ENCODE measurements around the gene FAM133A. TPM values are rescaled to one million over a fixed set of nuclear protein-coding genes. Genes with fewer than 3 reads are reported as not detected.

Gene FAM133A
- total and polyA plus RNA-seq, 2 donors (not counting 1 experiment from before 2014, with no cell fraction given) = not detected

- no peak overlapping the region for H3K27ac ChIP-seq (ENCODE audit: low read length in 2 of 2)
- H3K9ac ChIP-seq (ENCODE audit: low read length) = no peak overlapping the region
- WGBS (ENCODE audit: insufficient coverage) = no CpG with 5 or more reads among the region's 2 CpGs
- H3K4me2 ChIP-seq (replicated peaks; ENCODE audit: low read depth, low read length, poor library complexity, severe bottlenecking) = no peak overlapping the region
- H3K4me3 ChIP-seq (ENCODE audit: control extremely low read depth in 1 of 5, extremely low read depth in 1 of 5, insufficient read depth in 1 of 5, low read depth in 2 of 5, low read length in 4 of 5) = no peak overlapping the region
- no peaks in the 10 kb centered on the region for H3K27me3 Mint-ChIP-seq
- H3K9me3 Mint-ChIP-seq (ENCODE audit: insufficient read depth) = no peaks in the 10 kb centered on the region
- DNase-seq (no peak), ATAC-seq (ENCODE audit: low read depth) (no peak)
- CTCF ChIA-PET = no interaction called here
- no peaks in the 10 kb centered on the region for H3K4me1 Mint-ChIP-seq
- H3K4me1 ChIP-seq (ENCODE audit: control insufficient read depth in 2 of 2, insufficient read depth in 2 of 2, low read length in 2 of 2) = no peaks in the 10 kb centered on the region
- TF ChIP-seq, protein P1, sequence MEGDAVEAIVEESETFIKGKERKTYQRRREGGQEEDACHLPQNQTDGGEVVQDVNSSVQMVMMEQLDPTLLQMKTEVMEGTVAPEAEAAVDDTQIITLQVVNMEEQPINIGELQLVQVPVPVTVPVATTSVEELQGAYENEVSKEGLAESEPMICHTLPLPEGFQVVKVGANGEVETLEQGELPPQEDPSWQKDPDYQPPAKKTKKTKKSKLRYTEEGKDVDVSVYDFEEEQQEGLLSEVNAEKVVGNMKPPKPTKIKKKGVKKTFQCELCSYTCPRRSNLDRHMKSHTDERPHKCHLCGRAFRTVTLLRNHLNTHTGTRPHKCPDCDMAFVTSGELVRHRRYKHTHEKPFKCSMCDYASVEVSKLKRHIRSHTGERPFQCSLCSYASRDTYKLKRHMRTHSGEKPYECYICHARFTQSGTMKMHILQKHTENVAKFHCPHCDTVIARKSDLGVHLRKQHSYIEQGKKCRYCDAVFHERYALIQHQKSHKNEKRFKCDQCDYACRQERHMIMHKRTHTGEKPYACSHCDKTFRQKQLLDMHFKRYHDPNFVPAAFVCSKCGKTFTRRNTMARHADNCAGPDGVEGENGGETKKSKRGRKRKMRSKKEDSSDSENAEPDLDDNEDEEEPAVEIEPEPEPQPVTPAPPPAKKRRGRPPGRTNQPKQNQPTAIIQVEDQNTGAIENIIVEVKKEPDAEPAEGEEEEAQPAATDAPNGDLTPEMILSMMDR (IDR thresholded peaks at IDR 0.05) = no peak
- TF ChIP-seq EZH2 (IDR thresholded peaks at IDR 0.05; ENCODE audit: borderline replicate concordance, insufficient read depth, low read depth, low read length, poor library complexity, severe bottlenecking) = no peak
- intact Hi-C loops (cut with micrococcal nuclease) = no loop called here
- no peak overlapping the region for H3K4me3 Mint-ChIP-seq
- H3K27ac Mint-ChIP-seq = no peak overlapping the region
- no peaks in the 10 kb centered on the region for H3K36me3 ChIP-seq (replicated peaks in 1 of 2; ENCODE audit: control extremely low read depth in 1 of 2, control insufficient read depth in 1 of 2, extremely low read depth in 1 of 2, insufficient read depth in 2 of 2, low read length in 1 of 2)
- POLR2A ChIA-PET = no interaction called here
- H3K27me3 ChIP-seq (replicated peaks in 1 of 4; ENCODE audit: control extremely low read depth in 1 of 4, control insufficient read depth in 3 of 4, insufficient read depth in 4 of 4, low read length in 3 of 4) = no peaks in the 10 kb centered on the region
- H3K79me2 ChIP-seq (ENCODE audit: control insufficient read depth, insufficient read depth, low read length) = no peaks in the 10 kb centered on the region
- no peaks in the 10 kb centered on the region for H3K9me3 ChIP-seq (ENCODE audit: control extremely low read depth in 1 of 3, control insufficient read depth in 2 of 3, insufficient read depth in 1 of 3, low read length in 2 of 3)
- no peak overlapping the region for H2AFZ ChIP-seq (ENCODE audit: insufficient read depth, low read depth, low read length, poor library complexity, severe bottlenecking)
- H4K20me1 ChIP-seq (ENCODE audit: control insufficient read depth, insufficient read depth, low read length, poor library complexity, severe bottlenecking) = no peaks in the 10 kb centered on the region
Measured at GRCh38 chrX:93703701-93704100, 29.7 kb downstream of the FAM133A start.

- Histone ChIP-seq H3K9me3 (ENCODE audit: control extremely low read depth in 1 of 3, control insufficient read depth in 2 of 3, insufficient read depth in 1 of 3, low read length in 2 of 3) (no peaks in the 10 kb centered on the region), H3K4me2 (replicated peaks; ENCODE audit: low read depth, low read length, poor library complexity, severe bottlenecking) (no peak overlapping the region), H3K4me3 (ENCODE audit: control extremely low read depth in 1 of 5, extremely low read depth in 1 of 5, insufficient read depth in 1 of 5, low read depth in 2 of 5, low read length in 4 of 5) (no peak overlapping the region), H3K79me2 (ENCODE audit: control insufficient read depth, insufficient read depth, low read length) (no peaks in the 10 kb centered on the region), H4K20me1 (ENCODE audit: control insufficient read depth, insufficient read depth, low read length, poor library complexity, severe bottlenecking) (no peaks in the 10 kb centered on the region), H3K9ac (ENCODE audit: low read length) (no peak overlapping the region), H3K27ac (ENCODE audit: low read length in 2 of 2) (no peak overlapping the region), H3K27me3 (replicated peaks in 1 of 4; ENCODE audit: control extremely low read depth in 1 of 4, control insufficient read depth in 3 of 4, insufficient read depth in 4 of 4, low read length in 3 of 4) (no peaks in the 10 kb centered on the region), H2AFZ (ENCODE audit: insufficient read depth, low read depth, low read length, poor library complexity, severe bottlenecking) (no peak overlapping the region), H3K4me1 (ENCODE audit: control insufficient read depth in 2 of 2, insufficient read depth in 2 of 2, low read length in 2 of 2) (no peaks in the 10 kb centered on the region), H3K36me3 (replicated peaks in 1 of 2; ENCODE audit: control extremely low read depth in 1 of 2, control insufficient read depth in 1 of 2, extremely low read depth in 1 of 2, insufficient read depth in 2 of 2, low read length in 1 of 2) (no peaks in the 10 kb centered on the region)
- no CpG with 5 or more reads among the region's 4 CpGs for WGBS (ENCODE audit: insufficient coverage)
- Mint-ChIP-seq H3K4me3 (no peak overlapping the region), H3K27me3 (no peaks in the 10 kb centered on the region), H3K4me1 (no peaks in the 10 kb centered on the region), H3K27ac (no peak overlapping the region), H3K9me3 (ENCODE audit: insufficient read depth) (no peaks in the 10 kb centered on the region)
- TF ChIP-seq, protein P1 (IDR thresholded peaks at IDR 0.05) = no peak
- TF ChIP-seq EZH2 (IDR thresholded peaks at IDR 0.05; ENCODE audit: borderline replicate concordance, insufficient read depth, low read depth, low read length, poor library complexity, severe bottlenecking) = no peak
- ATAC-seq (ENCODE audit: low read depth) (no peak), DNase-seq (no peak)
- CTCF ChIA-PET = no interaction called here
- POLR2A ChIA-PET = no interaction called here
- intact Hi-C loops (cut with micrococcal nuclease) = no loop called here
Measured at GRCh38 chrX:93711076-93711475, 37.1 kb downstream of the FAM133A start.
